ENCODE data around the gene CPN2. TPM values are rescaled to one million over a fixed set of nuclear protein-coding genes. Genes with fewer than 3 reads are reported as not detected.

The CPN2 gene
- total and polyA plus RNA-seq, 4 donors = 20.4 to 196 (median 128) TPM

DNA sequence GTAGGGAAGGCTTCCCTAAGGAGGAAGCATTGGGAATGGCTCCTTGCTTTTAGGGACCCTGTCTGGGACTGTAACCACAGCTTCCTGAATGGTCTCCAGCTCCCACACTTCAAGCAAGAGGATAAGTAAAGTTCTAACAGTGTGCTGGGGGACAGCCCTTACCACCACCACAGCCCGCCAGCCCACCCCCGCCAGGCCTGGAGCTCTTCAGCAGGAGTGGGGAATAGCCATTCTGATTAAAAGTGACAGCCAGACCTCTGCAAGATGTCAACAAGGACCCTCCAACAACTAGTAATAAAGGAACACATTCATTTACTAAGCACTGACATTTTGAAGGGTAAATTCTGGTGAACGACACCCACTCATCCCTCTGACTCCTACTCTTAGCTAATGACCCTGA, 49.4 kb downstream of the CPN2 start:
- no peak overlapping the region for H3K9ac ChIP-seq (ENCODE audit: low read depth in 1 of 2, low read length in 2 of 2)
- H3K4me3 ChIP-seq (ENCODE audit: low read depth in 1 of 3, low read length in 3 of 3) = no peak overlapping the region
- no peaks in the 10 kb centered on the region for H3K27me3 ChIP-seq (ENCODE audit: control insufficient read depth in 4 of 4, insufficient read depth in 4 of 4, low read length in 3 of 4)
- H3K27ac ChIP-seq (ENCODE audit: low read depth in 1 of 2, low read length in 2 of 2) = no peak overlapping the region
- WGBS = 96% methylated on average over 3 of the region's 3 CpGs
- H3K9me3 ChIP-seq (ENCODE audit: control insufficient read depth in 4 of 4, low read length in 3 of 4) = no peaks in the 10 kb centered on the region
- H3K4me1 ChIP-seq (ENCODE audit: control insufficient read depth in 4 of 4, insufficient read depth in 4 of 4, low read length in 3 of 4) = peaks cover 0 to 3% (median 0%) of the 10 kb centered on the region in 4 donors
- no peaks in the 10 kb centered on the region for H3K36me3 ChIP-seq (ENCODE audit: control insufficient read depth in 4 of 4, insufficient read depth in 3 of 4, low read depth in 1 of 4, low read length in 3 of 4)
- DNase-seq (ENCODE audit: low spot score) = no peak
- TF ChIP-seq NR2F2 (IDR thresholded peaks at IDR 0.05) (no peak), RAD21 (IDR thresholded peaks at IDR 0.05) (no peak), YY1 (IDR thresholded peaks at IDR 0.05) (no peak), ATF3 (IDR thresholded peaks at IDR 0.05) (no peak)
- TF ChIP-seq, protein P1, sequence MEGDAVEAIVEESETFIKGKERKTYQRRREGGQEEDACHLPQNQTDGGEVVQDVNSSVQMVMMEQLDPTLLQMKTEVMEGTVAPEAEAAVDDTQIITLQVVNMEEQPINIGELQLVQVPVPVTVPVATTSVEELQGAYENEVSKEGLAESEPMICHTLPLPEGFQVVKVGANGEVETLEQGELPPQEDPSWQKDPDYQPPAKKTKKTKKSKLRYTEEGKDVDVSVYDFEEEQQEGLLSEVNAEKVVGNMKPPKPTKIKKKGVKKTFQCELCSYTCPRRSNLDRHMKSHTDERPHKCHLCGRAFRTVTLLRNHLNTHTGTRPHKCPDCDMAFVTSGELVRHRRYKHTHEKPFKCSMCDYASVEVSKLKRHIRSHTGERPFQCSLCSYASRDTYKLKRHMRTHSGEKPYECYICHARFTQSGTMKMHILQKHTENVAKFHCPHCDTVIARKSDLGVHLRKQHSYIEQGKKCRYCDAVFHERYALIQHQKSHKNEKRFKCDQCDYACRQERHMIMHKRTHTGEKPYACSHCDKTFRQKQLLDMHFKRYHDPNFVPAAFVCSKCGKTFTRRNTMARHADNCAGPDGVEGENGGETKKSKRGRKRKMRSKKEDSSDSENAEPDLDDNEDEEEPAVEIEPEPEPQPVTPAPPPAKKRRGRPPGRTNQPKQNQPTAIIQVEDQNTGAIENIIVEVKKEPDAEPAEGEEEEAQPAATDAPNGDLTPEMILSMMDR (IDR thresholded peaks at IDR 0.05; ENCODE audit: low read depth, low read length, missing input control) = no peak

DNA sequence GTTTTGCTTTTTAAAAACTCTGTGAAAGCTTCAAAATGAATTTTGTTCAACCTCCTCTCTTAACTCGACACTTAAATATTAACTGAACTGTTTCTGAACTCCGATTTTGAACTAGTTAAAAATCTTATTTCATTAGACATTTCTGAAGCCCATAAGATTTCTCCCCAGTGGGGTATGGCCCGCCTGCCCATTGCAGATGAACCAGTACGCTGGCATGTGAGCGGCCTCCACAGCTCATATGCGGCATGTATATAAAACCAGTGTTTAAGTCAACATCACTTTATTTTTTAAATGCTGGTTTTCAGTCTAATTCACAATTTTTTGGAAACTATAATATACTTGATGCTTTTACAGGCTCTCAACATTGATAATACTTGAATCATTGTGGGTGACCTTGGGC, 50.2 kb downstream of the CPN2 start:
- no peak for DNase-seq (ENCODE audit: low spot score)
- Histone ChIP-seq H3K9me3 (ENCODE audit: control insufficient read depth in 4 of 4, low read length in 3 of 4) (no peaks in the 10 kb centered on the region), H3K9ac (ENCODE audit: low read depth in 1 of 2, low read length in 2 of 2) (no peak overlapping the region), H3K27ac (ENCODE audit: low read depth in 1 of 2, low read length in 2 of 2) (no peak overlapping the region), H3K36me3 (ENCODE audit: control insufficient read depth in 4 of 4, insufficient read depth in 3 of 4, low read depth in 1 of 4, low read length in 3 of 4) (no peaks in the 10 kb centered on the region), H3K4me3 (ENCODE audit: low read depth in 1 of 3, low read length in 3 of 3) (no peak overlapping the region), H3K4me1 (ENCODE audit: control insufficient read depth in 4 of 4, insufficient read depth in 4 of 4, low read length in 3 of 4) (peaks cover 0 to 8% (median 0%) of the 10 kb centered on the region in 4 donors), H3K27me3 (ENCODE audit: control insufficient read depth in 4 of 4, insufficient read depth in 4 of 4, low read length in 3 of 4) (no peaks in the 10 kb centered on the region)
- 96% methylated on average over 6 of the region's 6 CpGs for WGBS
- TF ChIP-seq FOXA2 (IDR thresholded peaks at IDR 0.05) = no peak
- TF ChIP-seq SP1 (IDR thresholded peaks at IDR 0.05) = no peak
- no peak for TF ChIP-seq ZBTB33 (IDR thresholded peaks at IDR 0.05)
- no peak for TF ChIP-seq ATF3 (IDR thresholded peaks at IDR 0.05)
- TF ChIP-seq, protein P2, sequence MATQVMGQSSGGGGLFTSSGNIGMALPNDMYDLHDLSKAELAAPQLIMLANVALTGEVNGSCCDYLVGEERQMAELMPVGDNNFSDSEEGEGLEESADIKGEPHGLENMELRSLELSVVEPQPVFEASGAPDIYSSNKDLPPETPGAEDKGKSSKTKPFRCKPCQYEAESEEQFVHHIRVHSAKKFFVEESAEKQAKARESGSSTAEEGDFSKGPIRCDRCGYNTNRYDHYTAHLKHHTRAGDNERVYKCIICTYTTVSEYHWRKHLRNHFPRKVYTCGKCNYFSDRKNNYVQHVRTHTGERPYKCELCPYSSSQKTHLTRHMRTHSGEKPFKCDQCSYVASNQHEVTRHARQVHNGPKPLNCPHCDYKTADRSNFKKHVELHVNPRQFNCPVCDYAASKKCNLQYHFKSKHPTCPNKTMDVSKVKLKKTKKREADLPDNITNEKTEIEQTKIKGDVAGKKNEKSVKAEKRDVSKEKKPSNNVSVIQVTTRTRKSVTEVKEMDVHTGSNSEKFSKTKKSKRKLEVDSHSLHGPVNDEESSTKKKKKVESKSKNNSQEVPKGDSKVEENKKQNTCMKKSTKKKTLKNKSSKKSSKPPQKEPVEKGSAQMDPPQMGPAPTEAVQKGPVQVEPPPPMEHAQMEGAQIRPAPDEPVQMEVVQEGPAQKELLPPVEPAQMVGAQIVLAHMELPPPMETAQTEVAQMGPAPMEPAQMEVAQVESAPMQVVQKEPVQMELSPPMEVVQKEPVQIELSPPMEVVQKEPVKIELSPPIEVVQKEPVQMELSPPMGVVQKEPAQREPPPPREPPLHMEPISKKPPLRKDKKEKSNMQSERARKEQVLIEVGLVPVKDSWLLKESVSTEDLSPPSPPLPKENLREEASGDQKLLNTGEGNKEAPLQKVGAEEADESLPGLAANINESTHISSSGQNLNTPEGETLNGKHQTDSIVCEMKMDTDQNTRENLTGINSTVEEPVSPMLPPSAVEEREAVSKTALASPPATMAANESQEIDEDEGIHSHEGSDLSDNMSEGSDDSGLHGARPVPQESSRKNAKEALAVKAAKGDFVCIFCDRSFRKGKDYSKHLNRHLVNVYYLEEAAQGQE (IDR thresholded peaks at IDR 0.05) = no peak
- TF ChIP-seq HNF4A (conservative IDR thresholded peaks at IDR 0.05) = no peak

All from liver (tissue), 9 donors.